Tibial nerve (tissue), 4 donors: ENCODE measurements around the gene C19orf25.

Experiments
- CTCF ChIP-seq, 5 experiments: fragments of 200-600 bp in 3 of 5; fragments of 450-650 bp in 2 of 5; sonication (generic) in 3 of 5; IDR thresholded peaks; one replicate each; pipeline ENCODE4 v1.5.1; 2016 to 2019; ENCODE audit warnings: antibody characterized with exemption in 5 of 5, mild to moderate bottlenecking in 3 of 5, moderate library complexity in 2 of 5
- EP300 ChIP-seq, 2 donors: sonication (generic); formaldehyde crosslinking; IDR thresholded peaks; one replicate each; pipeline ENCODE4 v1.6.1; 2017; ENCODE audit warnings: antibody characterized with exemption in 2 of 2, mild to moderate bottlenecking in 1 of 2
- POLR2A ChIP-seq, 2 donors: fragments of 450-650 bp; IDR thresholded peaks; one replicate each; pipeline ENCODE4 v1.6.1; 2017; ENCODE audit warnings: antibody characterized with exemption in 2 of 2, mild to moderate bottlenecking in 2 of 2, moderate library complexity in 2 of 2

- no peak for TF ChIP-seq POLR2A (IDR thresholded peaks at IDR 0.05)
- no peak for TF ChIP-seq CTCF (IDR thresholded peaks at IDR 0.05)
- no peak for TF ChIP-seq EP300 (IDR thresholded peaks at IDR 0.05)
Observed at GRCh38 chr19:1441022-1441426, 38.0 kb downstream of the C19orf25 start.
